Measurements from ENCODE around the gene CGREF1.

Gene CGREF1

DNA sequence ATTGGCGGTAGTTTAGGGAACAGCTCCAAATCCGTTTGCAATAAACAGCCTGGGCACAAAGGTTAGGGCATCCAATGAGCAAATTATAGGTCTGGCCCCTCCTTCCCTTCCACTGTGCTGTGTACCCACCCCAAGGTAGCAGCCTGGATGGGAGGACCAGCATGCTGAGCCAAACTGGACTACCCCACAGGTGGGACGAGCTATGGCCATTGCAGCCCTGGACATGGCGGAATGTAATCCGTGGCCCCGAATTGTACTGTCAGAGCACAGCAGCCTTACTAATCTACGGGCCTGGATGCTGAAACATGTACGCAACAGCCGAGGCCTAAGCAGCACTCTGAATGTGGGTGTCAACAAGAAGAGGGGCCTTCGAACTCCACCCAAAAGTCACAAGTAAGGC is 60.7 kb downstream of the CGREF1 start:
- Histone ChIP-seq H3K4me1 (ENCODE audit: insufficient read depth, low read length) (peaks cover under 1% of the 10 kb centered on the region; the same call in 1 of the 2 replicates), H3K4me3 (ENCODE audit: low read depth in 1 of 2, low read length in 2 of 2) (no peak overlapping the region)

DNA sequence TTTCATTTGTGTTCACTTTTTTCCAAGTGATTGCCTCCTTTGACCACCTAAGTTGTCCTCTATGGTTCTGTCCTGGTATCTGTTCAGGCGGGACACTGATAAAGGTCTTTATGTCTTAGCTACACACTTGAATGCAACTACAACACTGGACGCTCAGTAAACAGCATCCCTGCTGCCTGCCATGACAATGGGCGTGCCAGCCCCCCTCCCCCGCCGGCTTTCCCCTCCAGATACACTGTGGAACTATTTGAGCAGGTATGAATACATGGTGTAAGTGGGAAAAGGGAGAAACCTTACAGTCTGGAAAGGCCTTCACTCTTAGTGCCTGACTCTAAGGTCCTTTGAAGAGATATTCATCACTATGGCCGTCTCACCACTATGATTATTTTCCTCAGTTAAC is 61.7 kb downstream of the CGREF1 start:
- Histone ChIP-seq H3K27me3 (ENCODE audit: insufficient read depth, low read length, poor library complexity) (no peaks in the 10 kb centered on the region), H3K36me3 (ENCODE audit: insufficient read depth, low read length) (peaks cover 78% of the 10 kb centered on the region), H3K4me3 (ENCODE audit: low read depth in 1 of 2, low read length in 2 of 2) (no peak overlapping the region), H3K4me1 (ENCODE audit: insufficient read depth, low read length) (peaks cover 11% of the 10 kb centered on the region), H3K79me2 (ENCODE audit: insufficient read depth, low read length) (peaks cover 8% of the 10 kb centered on the region), H3K9ac (ENCODE audit: low read depth, low read length) (no peak overlapping the region), H3K4me2 (ENCODE audit: insufficient read depth, low read length) (no peak overlapping the region), H4K20me1 (ENCODE audit: insufficient read depth, low read length) (0 out of 2 replicates have a peak, but pooled peaks cover 3% of the 10 kb centered on the region), H2AFZ (ENCODE audit: low read depth, low read length) (no peak overlapping the region), H3K27ac (ENCODE audit: low read length) (no peak overlapping the region), H3K9me3 (ENCODE audit: insufficient read depth, low read length, severe bottlenecking) (no peaks in the 10 kb centered on the region)
- no peak for ATAC-seq (ENCODE audit: insufficient read depth, low read depth)
- no peak for DNase-seq
- TF ChIP-seq EZH2 (IDR thresholded peaks at IDR 0.05; ENCODE audit: borderline replicate concordance, low read depth, low read length, severe bottlenecking) (no peak), CTCF (IDR thresholded peaks at IDR 0.05; ENCODE audit: borderline replicate concordance, extremely low read depth, low read length, poor library complexity, severe bottlenecking) (no peak)

More for the DNA sequence above, 60.7 kb downstream of the CGREF1 start:
- Histone ChIP-seq H3K27me3 (ENCODE audit: insufficient read depth, low read length, poor library complexity) (no peaks in the 10 kb centered on the region), H3K27ac (ENCODE audit: low read length) (no peak overlapping the region), H3K9me3 (ENCODE audit: insufficient read depth, low read length, severe bottlenecking) (no peaks in the 10 kb centered on the region), H3K79me2 (ENCODE audit: insufficient read depth, low read length) (no peaks in the 10 kb centered on the region), H3K4me2 (ENCODE audit: insufficient read depth, low read length) (no peak overlapping the region), H3K9ac (ENCODE audit: low read depth, low read length) (no peak overlapping the region), H2AFZ (ENCODE audit: low read depth, low read length) (no peak overlapping the region), H4K20me1 (ENCODE audit: insufficient read depth, low read length) (0 out of 2 replicates have a peak, but pooled peaks cover 3% of the 10 kb centered on the region), H3K36me3 (ENCODE audit: insufficient read depth, low read length) (peaks cover 77% of the 10 kb centered on the region)
- TF ChIP-seq CTCF (IDR thresholded peaks at IDR 0.05; ENCODE audit: borderline replicate concordance, extremely low read depth, low read length, poor library complexity, severe bottlenecking) (no peak), EZH2 (IDR thresholded peaks at IDR 0.05; ENCODE audit: borderline replicate concordance, low read depth, low read length, severe bottlenecking) (no peak)
- DNase-seq (no peak), ATAC-seq (ENCODE audit: insufficient read depth, low read depth) (no peak)

DNA sequence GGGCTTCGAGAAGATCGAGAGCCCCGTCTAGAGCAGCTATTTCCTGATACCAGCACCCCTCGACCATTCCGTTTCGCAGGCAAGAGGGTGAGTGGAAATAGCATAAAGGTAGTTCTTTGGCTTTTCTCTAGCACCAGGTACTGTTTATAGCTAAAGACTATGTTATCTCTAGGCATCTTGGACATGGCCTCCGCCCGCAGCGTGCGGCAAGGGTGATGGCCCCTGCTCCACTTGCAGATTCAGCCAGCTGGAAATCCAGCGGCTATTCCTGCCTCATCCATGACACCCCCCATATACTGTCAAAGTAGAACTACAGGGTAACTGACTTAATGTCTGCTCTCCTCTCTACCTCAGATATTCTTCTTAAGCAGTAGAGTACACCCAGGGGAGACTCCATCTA is 64.2 kb downstream of the CGREF1 start:
- no peaks in the 10 kb centered on the region for H3K27me3 ChIP-seq (ENCODE audit: insufficient read depth, low read length, poor library complexity)
- no peak overlapping the region for H2AFZ ChIP-seq (ENCODE audit: low read depth, low read length)
- peaks cover 69% of the 10 kb centered on the region for H3K36me3 ChIP-seq (ENCODE audit: insufficient read depth, low read length)
- H3K4me1 ChIP-seq (ENCODE audit: insufficient read depth, low read length), result peaks cover 20% of the 10 kb centered on the region
- no peak overlapping the region for H3K4me3 ChIP-seq (ENCODE audit: low read depth in 1 of 2, low read length in 2 of 2)
- H3K79me2 ChIP-seq (ENCODE audit: insufficient read depth, low read length), result peaks cover 12% of the 10 kb centered on the region
- TF ChIP-seq CTCF (IDR thresholded peaks at IDR 0.05; ENCODE audit: borderline replicate concordance, extremely low read depth, low read length, poor library complexity, severe bottlenecking) (no peak), EZH2 (IDR thresholded peaks at IDR 0.05; ENCODE audit: borderline replicate concordance, low read depth, low read length, severe bottlenecking) (no peak)
- H3K9ac ChIP-seq (ENCODE audit: low read depth, low read length), result no peak overlapping the region
- 0 out of 2 replicates have a peak, but pooled peaks cover 3% of the 10 kb centered on the region for H4K20me1 ChIP-seq (ENCODE audit: insufficient read depth, low read length)
- H3K9me3 ChIP-seq (ENCODE audit: insufficient read depth, low read length, severe bottlenecking), result no peaks in the 10 kb centered on the region
- H3K4me2 ChIP-seq (ENCODE audit: insufficient read depth, low read length), result no peak overlapping the region
- no peak for DNase-seq
- ATAC-seq (ENCODE audit: insufficient read depth, low read depth), result no peak
- H3K27ac ChIP-seq (ENCODE audit: low read length), result no peak overlapping the region

DNA sequence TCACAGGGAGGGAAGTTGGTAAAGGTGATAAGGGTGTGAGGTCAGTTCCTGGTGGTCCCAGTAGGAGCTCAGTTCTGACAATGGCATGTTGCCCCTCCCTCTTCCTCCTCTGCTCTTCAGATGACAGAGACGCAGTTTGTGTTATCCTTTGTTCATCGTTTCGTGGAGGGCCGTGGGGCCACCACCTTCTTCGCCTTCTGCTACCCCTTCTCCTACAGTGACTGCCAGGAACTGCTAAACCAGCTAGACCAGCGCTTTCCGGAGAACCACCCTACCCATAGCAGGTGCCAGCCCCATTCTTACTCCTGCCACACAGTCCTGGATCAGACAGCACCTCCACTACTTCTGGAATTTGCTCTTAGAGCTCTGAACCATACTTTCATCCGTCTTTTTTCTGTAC is 65.2 kb downstream of the CGREF1 start:
- no peaks in the 10 kb centered on the region for H3K27me3 ChIP-seq (ENCODE audit: insufficient read depth, low read length, poor library complexity)
- no peak overlapping the region for H2AFZ ChIP-seq (ENCODE audit: low read depth, low read length)
- H3K4me2 ChIP-seq (ENCODE audit: insufficient read depth, low read length), result no peak overlapping the region
- peaks cover 59% of the 10 kb centered on the region for H3K36me3 ChIP-seq (ENCODE audit: insufficient read depth, low read length)
- ATAC-seq (ENCODE audit: insufficient read depth, low read depth), result no peak
- H3K4me3 ChIP-seq (ENCODE audit: low read depth in 1 of 2, low read length in 2 of 2), result no peak overlapping the region
- H3K79me2 ChIP-seq (ENCODE audit: insufficient read depth, low read length), result peaks cover 12% of the 10 kb centered on the region
- H3K4me1 ChIP-seq (ENCODE audit: insufficient read depth, low read length), result peaks cover 30% of the 10 kb centered on the region
- no peak for TF ChIP-seq CTCF (IDR thresholded peaks at IDR 0.05; ENCODE audit: borderline replicate concordance, extremely low read depth, low read length, poor library complexity, severe bottlenecking)
- no peak for TF ChIP-seq EZH2 (IDR thresholded peaks at IDR 0.05; ENCODE audit: borderline replicate concordance, low read depth, low read length, severe bottlenecking)
- H3K27ac ChIP-seq (ENCODE audit: low read length), result no peak overlapping the region
- H3K9me3 ChIP-seq (ENCODE audit: insufficient read depth, low read length, severe bottlenecking), result no peaks in the 10 kb centered on the region
- no peak for DNase-seq
- 0 out of 2 replicates have a peak, but pooled peaks cover 3% of the 10 kb centered on the region for H4K20me1 ChIP-seq (ENCODE audit: insufficient read depth, low read length)
- no peak overlapping the region for H3K9ac ChIP-seq (ENCODE audit: low read depth, low read length)

Data from DND-41 (cell line).